GM19328 (cell line): ENCODE measurements around the gene CASQ1.

ENCODE experiments used
- ATAC-seq: cut with Tn5 transposase; IDR thresholded peaks from one replicate; pipeline ENCODE4 v1.9.1; 2021; ENCODE audit warnings: mild to moderate bottlenecking, moderate library complexity; ENCODE audit not compliant: unreplicated experiment

CASQ1 gene

DNA sequence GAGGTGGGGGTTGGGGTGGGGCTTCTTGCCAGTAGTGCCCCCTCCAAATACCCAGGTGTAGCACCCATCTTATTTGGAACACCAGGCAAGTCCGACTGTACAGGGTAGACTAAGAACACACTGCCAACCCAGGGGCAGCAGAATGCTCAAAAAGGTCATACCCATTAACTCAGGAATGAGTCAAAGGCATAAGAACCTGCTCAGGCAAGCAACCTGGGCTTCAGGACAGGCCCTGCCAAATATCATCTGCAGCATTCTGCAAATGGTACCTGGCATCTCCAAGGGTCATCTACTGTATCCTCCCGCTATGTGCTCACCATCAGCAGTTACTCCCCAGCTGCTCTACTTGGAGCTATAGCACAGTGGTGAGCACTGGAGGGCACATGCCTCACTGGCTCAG lies 34.2 kb downstream of the CASQ1 start:
- ATAC-seq, result no peak

DNA sequence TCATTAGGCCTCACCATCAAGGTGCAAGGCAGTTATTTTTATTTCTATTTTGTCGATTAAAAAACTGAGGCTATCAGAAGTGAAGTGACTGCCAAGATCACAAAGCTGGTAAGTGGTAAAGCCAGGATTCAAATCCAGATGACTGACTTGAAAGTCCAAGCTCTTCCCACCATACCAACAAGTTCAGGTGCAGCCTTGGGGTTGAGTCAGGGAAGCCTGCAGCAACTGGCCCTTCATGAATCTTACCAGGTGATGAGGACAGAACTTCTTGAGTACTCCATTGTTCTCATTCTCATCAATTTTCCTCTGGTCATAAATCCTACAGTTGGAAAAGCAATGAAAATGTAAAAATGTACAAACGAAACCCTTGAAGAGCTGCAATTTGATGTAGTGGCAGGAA lies 35.0 kb downstream of the CASQ1 start:
- no peak for ATAC-seq

DNA sequence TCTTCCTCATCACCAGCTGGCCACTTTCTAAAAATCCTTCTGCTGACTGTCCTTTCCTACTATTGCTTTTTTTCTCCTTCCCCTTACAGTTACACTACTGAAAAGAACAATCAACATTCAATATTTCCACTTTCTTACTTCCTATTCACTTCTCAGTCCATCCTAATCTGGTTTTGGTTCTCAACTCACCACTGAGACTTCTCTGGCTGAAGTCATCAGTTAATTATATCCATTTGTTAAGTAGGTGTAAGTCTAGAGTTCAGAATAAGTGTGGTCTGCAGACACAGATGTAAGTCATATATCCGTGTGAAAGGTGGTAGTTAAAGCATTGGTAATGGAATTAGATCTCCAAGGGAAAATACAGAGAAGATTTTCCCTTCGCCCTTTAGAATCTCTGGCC lies 36.2 kb downstream of the CASQ1 start:
- ATAC-seq, result no peak

DNA sequence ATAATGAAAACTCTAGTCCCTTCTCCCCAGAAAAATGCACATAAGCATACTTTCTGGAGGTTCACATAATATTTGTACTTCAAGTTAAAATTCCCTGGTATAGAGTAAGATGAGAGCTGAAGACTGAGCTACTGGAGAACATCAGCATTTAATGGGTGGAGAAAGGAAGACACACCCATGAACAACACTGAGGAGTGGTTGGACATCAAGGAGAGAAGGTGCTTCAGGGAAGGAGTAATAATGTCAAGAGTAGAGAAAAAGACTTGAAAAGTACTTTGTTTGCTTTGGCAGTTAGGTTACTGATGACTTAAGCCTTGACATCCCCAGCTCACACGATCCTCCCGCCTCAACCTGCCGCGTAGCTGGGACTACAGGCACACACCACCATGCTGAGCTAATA lies 36.7 kb downstream of the CASQ1 start:
- no peak for ATAC-seq

DNA sequence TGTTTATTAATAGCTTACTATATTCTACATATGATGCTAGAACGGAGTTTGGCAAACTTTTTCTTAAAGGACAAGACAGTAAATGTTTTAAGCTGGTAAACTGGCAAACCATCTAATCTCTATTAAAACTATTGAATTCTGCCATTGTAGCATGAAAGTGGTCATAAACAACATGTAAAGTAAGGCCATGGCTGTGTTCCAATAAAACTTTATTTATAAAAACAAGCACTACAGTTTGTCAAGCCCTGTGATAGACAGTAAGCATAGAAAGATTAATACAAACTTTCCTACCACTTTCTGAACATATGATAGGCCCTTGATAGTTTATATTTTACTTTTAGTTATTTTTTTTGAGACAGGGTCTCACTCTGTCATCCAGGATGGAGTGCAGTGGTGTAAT lies 37.2 kb downstream of the CASQ1 start:
- ATAC-seq, result no peak

DNA sequence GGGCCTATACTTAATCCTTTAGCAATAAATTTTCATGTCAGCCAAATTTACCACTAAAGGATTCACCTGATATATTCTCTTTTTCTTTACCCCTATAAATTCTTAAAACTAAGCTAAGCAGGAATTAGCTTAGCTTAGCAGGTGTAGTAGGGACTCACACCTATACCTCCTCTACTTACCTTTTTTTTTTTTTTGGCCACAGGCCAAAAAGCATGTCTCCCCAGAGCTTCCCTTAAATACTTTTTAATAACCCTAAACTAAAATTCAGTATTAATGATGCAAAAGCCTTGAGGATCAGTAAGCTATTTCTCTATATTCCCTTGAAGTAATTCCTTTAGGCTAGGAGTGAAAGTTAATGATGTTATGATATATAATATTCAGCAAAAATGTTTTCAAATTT lies 38.1 kb downstream of the CASQ1 start:
- no peak for ATAC-seq

DNA sequence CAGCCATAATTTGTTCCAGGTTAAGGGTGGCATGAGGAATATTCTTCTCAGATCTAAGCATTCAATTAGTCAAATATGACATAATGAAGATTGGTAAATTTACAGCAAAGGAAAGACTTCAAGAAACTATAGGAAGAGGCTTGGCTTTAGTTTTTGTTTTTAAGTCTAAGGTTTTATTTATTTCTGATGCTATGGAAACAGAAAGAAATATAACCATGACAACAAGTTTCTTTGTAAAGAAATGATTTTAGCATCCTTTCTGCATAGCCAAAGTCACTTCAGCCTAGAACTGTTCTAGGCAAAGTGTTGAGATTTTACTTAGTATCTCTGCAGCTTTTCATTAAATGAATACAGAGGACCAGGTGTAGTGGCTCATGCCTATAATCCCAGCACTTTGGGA lies 42.5 kb downstream of the CASQ1 start:
- no peak for ATAC-seq

DNA sequence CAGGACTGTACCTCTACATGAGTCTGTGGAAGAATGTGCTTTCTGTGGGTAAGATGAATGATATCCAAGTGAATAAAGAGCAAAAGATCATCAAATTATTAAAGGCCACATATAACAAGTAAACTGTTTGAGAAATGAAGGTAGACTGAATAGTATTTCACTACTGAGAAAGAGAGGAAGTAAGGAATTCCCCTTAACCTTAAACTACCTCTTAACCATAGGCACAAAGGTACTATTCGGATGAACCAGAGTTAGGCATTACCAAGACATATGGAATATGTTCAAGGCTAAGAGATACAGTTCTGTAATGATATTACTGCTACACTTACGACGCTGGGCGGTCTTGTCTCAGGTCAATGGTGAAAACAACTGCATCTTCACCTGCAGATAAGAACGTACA lies 46.4 kb downstream of the CASQ1 start:
- no peak for ATAC-seq

DNA sequence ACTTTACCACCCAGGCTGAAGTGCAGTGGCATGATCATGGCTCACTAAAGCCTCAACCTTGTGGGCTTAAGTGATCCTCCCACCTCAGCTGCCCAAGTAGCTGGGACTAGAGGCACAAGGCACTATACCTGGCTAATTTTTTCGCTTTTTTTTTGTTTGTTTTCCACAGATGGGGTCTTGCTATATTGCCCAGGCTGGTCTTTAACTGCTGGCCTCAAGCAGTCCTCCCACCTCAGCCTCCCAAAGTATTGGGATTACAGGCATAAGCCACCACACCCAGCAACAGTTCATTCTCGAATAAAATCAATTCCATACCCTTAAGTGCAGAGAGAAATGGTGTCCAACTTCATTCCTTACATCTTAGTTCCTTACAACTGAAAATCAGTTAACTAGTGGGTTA lies 47.2 kb downstream of the CASQ1 start:
- no peak for ATAC-seq

DNA sequence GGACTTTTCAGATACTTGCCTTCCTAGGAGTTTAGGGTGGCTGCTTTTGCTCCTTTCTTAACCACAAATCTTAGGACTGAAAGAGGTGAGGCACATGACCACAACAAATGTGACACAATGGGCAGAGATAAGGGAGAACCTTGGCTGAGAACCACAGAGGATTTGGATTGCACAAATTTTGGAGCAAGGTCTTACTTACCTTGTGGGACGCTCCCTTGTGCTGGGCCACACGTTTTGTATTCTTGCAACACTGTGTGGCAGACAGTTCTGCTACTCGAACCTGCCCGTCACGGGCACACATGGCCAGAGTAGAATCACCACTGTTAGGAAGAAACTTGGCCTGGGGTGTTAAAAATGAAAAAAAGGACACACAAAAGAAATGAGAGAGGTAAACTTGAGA lies 48.0 kb downstream of the CASQ1 start:
- ATAC-seq, result no peak

DNA sequence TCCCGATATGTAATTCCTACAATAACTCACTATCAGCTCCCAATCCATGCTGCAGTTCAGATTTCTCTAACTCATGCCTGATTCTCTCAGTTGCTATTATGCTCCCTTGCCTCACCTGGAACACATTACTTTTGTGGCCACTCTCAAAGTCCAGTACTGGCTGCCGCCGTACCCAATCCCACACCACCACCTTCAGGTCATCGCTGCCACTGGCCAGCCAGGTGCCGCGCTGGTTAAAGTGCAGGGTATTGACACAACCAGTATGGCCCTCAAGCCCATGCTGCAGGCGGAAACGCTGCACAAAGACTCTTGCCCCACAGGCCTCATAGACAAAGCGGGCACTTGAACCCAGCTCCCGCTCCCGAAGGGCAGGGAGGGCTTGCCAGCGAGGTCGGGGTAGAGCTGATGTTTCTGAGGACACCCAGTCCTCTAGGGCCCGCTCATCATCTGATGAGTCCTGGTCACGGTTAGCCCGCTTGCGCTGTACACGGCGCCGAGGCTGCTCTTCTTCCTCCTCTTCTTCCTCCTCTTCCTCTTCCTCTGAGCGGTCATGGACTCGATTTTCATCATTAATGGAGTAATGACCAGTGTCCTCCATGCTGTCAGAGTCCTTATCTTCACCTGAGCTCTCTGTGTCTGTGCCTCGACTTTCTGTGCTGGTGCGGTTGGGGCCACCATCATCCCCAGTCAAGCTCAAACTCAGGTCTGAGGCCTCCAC lies 49.4 kb downstream of the CASQ1 start:
- ATAC-seq, result no peak

DNA sequence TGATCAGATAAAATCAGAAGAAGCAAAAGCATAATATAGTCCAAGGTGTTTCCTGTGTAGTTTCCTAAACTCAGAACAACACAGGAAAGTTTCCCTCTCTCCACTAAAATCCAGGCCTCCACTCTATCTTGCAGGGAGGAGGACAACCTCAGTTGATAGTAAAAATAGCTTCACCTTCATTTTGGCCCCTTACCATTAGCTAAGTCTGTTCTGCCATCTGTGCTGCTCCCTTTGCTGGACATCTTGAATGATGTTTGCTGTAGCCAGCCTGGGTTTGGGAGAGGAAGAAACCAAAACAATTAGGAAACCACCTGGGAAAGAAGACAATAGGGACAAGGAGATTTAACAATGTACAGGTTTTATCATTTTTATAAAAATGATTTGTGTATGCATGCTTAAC lies 53.4 kb downstream of the CASQ1 start:
- ATAC-seq, result no peak

DNA sequence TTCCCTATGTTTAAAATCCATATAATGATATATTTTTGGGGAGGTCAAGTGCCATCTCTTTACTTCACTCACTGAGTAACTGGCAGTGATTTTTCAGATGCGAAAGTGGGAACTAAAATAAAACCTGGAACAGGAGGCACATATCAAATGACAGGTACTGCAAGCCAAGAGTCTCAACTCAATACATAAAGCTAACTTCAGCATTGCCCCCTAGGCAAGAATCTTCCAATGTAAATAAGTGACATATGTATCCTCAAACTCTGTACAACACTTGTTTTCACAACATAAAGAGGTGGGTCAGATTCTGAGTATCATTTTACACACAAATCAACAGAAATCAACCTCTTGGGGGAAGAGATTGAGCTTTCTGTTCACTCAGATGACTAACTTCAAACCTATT lies 53.8 kb downstream of the CASQ1 start:
- ATAC-seq, result no peak

DNA sequence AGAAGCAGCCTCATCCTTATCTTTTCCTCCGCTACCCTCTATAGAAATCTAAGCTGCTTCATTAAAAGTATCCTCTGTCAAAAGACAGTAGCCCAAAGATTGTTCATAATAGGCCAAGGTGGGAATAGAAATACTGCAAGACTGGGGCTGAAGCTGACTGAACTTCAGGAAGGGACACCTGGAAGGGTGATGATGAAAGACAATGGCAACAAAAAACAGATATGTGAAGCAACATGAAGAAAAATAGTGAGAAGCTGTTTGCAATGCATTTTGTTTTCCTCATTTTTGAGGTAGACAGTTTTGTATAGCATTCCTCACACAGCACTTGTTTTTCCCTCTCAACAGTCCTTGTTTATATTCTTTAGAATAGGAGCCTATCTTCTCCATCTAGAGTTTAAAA lies 55.1 kb downstream of the CASQ1 start:
- ATAC-seq, result no peak

DNA sequence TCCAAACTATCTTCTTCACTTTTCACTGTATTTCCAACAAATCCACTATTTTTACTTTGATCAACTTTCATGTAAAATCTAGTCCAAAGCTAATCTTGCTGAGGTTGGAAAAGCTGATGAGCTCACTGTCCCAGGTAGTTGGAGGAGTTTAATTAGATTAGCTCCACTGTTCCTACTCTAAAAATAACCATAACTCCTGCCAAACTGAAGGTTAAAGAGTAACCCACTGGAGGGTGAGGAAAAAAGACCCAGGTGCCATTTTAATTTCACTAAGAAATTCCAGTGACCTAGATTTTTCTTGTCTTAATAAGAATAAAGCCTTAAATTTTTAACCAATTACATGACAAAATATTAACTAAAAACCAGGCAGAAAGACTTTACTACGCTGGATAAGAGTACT lies 56.7 kb downstream of the CASQ1 start:
- no peak for ATAC-seq

DNA sequence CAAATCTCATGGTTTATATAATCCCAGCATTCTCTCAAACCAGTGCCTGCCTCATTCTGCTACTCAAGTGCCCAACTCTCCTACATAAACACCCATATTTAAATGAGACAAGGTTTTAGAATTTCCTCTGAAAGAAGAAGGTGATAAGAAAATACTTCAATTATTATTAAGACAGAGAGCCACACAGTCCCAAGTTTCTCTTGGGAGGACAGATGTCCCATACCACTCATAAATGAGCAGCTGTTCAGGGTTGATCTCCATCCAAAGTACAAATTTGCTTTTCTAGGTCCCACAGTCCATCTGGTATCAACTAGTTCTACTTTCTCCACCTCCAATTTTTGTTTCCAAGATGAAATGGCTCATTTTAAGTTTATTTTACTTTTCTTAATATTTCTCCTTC lies 60.6 kb downstream of the CASQ1 start:
- no peak for ATAC-seq
